Measurements from ENCODE around the gene LRPAP1. TPM values are rescaled to one million over a fixed set of nuclear protein-coding genes. Genes with fewer than 3 reads are reported as not detected.

LRPAP1 gene
- total RNA-seq, 4 donors from 2014 or later: 8.8 to 260 (median 164) TPM

DNA sequence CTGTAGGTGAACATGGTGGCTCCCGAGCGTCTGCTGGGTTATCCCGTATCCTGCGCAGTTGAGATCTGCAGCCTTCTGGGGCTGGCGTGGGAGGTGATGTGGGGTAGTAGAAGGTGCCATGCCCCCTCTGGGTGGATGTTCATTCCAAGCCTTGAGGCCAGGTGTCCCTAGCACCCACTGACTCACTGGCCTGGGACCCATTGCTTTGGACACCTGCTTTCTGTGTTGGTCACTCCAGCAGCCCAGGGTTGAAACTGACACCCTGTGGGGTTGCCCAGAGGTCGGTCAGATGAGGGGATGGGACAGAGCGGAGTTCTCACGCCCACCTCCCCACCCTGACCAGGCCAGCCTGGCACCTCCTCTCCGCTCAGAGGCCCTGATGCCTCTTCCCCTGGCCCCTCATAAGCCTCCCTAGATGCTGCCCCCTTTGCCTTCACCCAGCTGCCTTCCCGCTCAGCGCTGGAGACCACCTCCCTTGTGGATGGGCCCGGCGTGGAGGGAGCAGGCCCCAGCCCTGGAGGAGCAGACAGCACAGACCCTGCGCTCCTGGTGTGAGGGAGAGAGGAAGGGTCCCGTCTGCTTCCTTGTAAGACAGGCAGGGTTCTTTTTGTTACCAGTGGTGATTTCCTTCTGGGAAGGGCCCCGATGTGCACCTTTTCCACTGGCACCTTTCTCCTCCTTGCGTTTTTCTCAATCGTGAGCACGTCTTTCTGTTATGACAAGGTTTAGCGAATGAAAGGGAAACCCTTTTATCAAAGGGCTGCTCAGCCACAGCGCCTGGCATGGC lies 67.1 kb downstream of the LRPAP1 start:
- no peak for DNase-seq
- Histone ChIP-seq H3K9me3 (no peaks in the 10 kb centered on the region), H3K4me1 (peaks cover 0 to 4% of the 10 kb centered on the region in 2 donors), H3K27me3 (no peaks in the 10 kb centered on the region), H3K36me3 (no peaks in the 10 kb centered on the region), H3K27ac (no peak overlapping the region), H3K4me3 (no peak overlapping the region)
- TF ChIP-seq POLR2A (IDR thresholded peaks at IDR 0.05) (no peak), CTCF (IDR thresholded peaks at IDR 0.05) (no peak)
- intact Hi-C loops (cut with DNase I; ENCODE audit: low total_unique reads): no loop called here

GRCh38 chr4:3464349-3464905 lies 67.8 kb downstream of the LRPAP1 start:
- H3K36me3 ChIP-seq: no peaks in the 10 kb centered on the region
- peaks cover 0 to 4% of the 10 kb centered on the region in 2 donors for H3K4me1 ChIP-seq
- TF ChIP-seq CTCF (IDR thresholded peaks at IDR 0.05) (no peak), POLR2A (IDR thresholded peaks at IDR 0.05) (no peak)
- H3K4me3 ChIP-seq: no peak overlapping the region
- no peaks in the 10 kb centered on the region for H3K9me3 ChIP-seq
- no peak overlapping the region for H3K27ac ChIP-seq
- no peaks in the 10 kb centered on the region for H3K27me3 ChIP-seq
- no peak for DNase-seq
- intact Hi-C loops (cut with DNase I; ENCODE audit: low total_unique reads): no loop called here

DNA sequence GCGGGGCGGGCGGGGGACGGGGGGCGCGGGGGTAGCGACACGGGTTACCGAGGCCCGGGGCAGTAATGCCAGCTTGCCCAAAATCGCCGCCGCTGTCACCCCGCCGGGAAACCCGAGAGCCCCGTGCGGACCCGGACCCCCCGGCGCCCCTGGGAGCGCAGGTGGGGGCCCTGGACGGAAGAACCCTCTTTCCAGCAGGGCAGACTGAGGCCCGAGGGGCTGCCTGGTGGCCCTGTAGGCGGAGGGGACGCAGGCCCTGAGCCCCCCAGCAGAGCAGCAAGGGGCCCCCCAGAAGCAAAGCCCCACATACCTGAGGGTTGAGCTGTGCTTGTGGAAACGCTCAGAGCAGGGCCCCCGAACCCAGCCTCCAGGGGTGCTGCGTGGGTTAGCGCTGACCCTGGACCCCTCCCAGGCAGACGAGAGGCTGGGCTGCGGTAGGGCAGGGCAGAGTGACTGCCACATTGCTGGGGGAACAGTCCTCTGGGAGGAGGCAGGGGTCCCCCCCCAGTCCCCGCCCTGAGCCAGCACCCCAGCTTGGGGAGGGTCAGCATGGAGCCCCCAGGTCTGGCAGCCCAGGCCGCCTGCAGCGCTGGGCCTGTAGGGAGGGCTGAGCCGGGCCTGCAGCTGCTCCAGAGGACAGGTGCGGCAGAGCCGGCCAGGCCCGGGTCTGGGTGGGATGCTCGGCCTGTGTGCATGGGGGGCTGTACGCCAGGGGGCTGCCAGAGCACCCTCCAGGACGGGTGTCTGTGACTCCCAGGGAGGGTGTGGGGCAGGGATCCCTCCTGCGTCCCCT lies 68.5 kb downstream of the LRPAP1 start:
- no peak for TF ChIP-seq CTCF (IDR thresholded peaks at IDR 0.05)
- TF ChIP-seq POLR2A (IDR thresholded peaks at IDR 0.05): no peak
- H3K27me3 ChIP-seq: no peaks in the 10 kb centered on the region
- peak overlapping the region in 1 of 2 donors; percentile 27 for H3K4me3 ChIP-seq
- H3K4me1 ChIP-seq: peaks cover 0 to 4% of the 10 kb centered on the region in 2 donors
- intact Hi-C loops (cut with DNase I; ENCODE audit: low total_unique reads): no loop called here
- no peaks in the 10 kb centered on the region for H3K9me3 ChIP-seq
- no peaks in the 10 kb centered on the region for H3K36me3 ChIP-seq
- DNase-seq: no peak
- H3K27ac ChIP-seq: no peak overlapping the region

GRCh38 chr4:3462790-3463415 lies 69.3 kb downstream of the LRPAP1 start, which contains the start of gene DOK7:
Gene DOK7, plus strand, starts transcription at chr4:3463306. Its CDS starts 70 bp downstream, at chr4:3463376.
- peaks cover 0 to 4% of the 10 kb centered on the region in 2 donors for H3K4me1 ChIP-seq
- no peaks in the 10 kb centered on the region for H3K27me3 ChIP-seq
- H3K9me3 ChIP-seq: no peaks in the 10 kb centered on the region
- H3K27ac ChIP-seq: no peak within 1 kb of the TSS
- intact Hi-C loops (cut with DNase I; ENCODE audit: low total_unique reads): no loop called here
- DNase-seq: no peak
- TF ChIP-seq CTCF (IDR thresholded peaks at IDR 0.05) (no peak), POLR2A (IDR thresholded peaks at IDR 0.05) (no peak)
- H3K4me3 ChIP-seq: peak within 1 kb of the TSS in 1 of 2 donors; percentile 27
- no peaks in the 10 kb centered on the region for H3K36me3 ChIP-seq

Data from uterus (tissue), 4 donors.